CD4-positive, alpha-beta T cell (primary cell): ENCODE measurements around the gene FOXO3. TPM values are rescaled to one million over a fixed set of nuclear protein-coding genes. Genes with fewer than 3 reads are reported as not detected.
A peak's percentile ranks its signal among the peaks of the same experiment; 100 is the strongest.

Experiments used
- ATAC-seq: fragments of 200-7000 bp; cut with Tn5 transposase; one replicate; pipeline ENCODE4 v1.10.0; 2022; ENCODE audit warnings: mild to moderate bottlenecking; ENCODE audit not compliant: poor library complexity
- CTCF ChIA-PET: fragments of 350-600 bp; sonication (Branson Sonifier 250); formaldehyde crosslinking; loops from one replicate; lab custom pipeline; 2021; ENCODE audit warnings: antibody characterized with exemption, inconsistent platforms; lab: Charles Lee
- POLR2A ChIA-PET: fragments of 350-600 bp; sonication (Branson Sonifier 250); formaldehyde crosslinking; loops from one replicate; lab custom pipeline; 2021; ENCODE audit warnings: antibody characterized with exemption, inconsistent platforms; lab: Charles Lee
- DNase-seq, 14 experiments: peaks; one replicate each; pipeline ENCODE4 v3.0.0-alpha.2; 2013 to 2020; ENCODE audit warnings: mixed read lengths in 2 of 14
- H3K27ac ChIP-seq, 2 donors: one replicate each; pipeline versions ENCODE4 v1.5.1 to v1.7.0; 2013; ENCODE audit warnings: low read length in 2 of 2, low read depth in 1 of 2, mild to moderate bottlenecking in 1 of 2
- H3K27me3 ChIP-seq, 2 experiments: 1 replicate in 1 of 2; 2 replicates in 1 of 2; pipeline versions ENCODE4 v1.6.1 to v1.7.0; 2013; ENCODE audit warnings: low read length in 2 of 2, control low read depth in 1 of 2, mild to moderate bottlenecking in 1 of 2, moderate library complexity in 1 of 2; ENCODE audit not compliant: insufficient read depth in 2 of 2, control insufficient read depth in 1 of 2
- H3K36me3 ChIP-seq: one replicate; pipeline ENCODE4 v1.6.1; 2013; ENCODE audit warnings: low read length, control low read depth; ENCODE audit not compliant: insufficient read depth
- H3K4me1 ChIP-seq: one replicate; pipeline ENCODE4 v1.6.1; 2013; ENCODE audit warnings: low read length, control low read depth; ENCODE audit not compliant: insufficient read depth
- H3K4me3 ChIP-seq: one replicate; pipeline ENCODE4 v1.5.1; 2013; ENCODE audit warnings: mild to moderate bottlenecking, low read length, moderate library complexity
- H3K9me3 ChIP-seq, 2 experiments: 1 replicate in 1 of 2; 2 replicates in 1 of 2; pipeline versions ENCODE4 v1.6.1 to v1.7.0; 2013; ENCODE audit warnings: low read length in 2 of 2, mild to moderate bottlenecking in 2 of 2, control low read depth in 1 of 2, moderate library complexity in 1 of 2; ENCODE audit not compliant: control insufficient read depth in 1 of 2, insufficient read depth in 1 of 2
- H3K27ac Mint-ChIP-seq: one replicate; pipeline ENCODE4 v1.8.0; 2020; ENCODE audit warnings: mixed read lengths
- H3K27me3 Mint-ChIP-seq: one replicate; pipeline ENCODE4 v1.8.0; 2021; ENCODE audit warnings: mixed read lengths
- H3K36me3 Mint-ChIP-seq: one replicate; pipeline ENCODE4 v1.8.0; 2021; ENCODE audit warnings: low read depth, mixed read lengths
- H3K4me1 Mint-ChIP-seq: one replicate; pipeline ENCODE4 v1.8.0; 2021; ENCODE audit warnings: low read depth, mixed read lengths
- H3K4me3 Mint-ChIP-seq: one replicate; pipeline ENCODE4 v1.8.0; 2020; ENCODE audit warnings: mild to moderate bottlenecking, mixed read lengths
- H3K9me3 Mint-ChIP-seq: one replicate; pipeline ENCODE4 v1.8.0; 2020; ENCODE audit warnings: mixed read lengths
- intact Hi-C, 2 experiments: fragments of 100-400 bp; cut with DNase I in 1 of 2; cut with micrococcal nuclease in 1 of 2; formaldehyde crosslinking; loops; one replicate each; pipeline versions ENCODE4 v1.15.1 to v1.9.0; 2023 to 2025; cut with DNase I, micrococcal nuclease
- total RNA-seq, 174 experiments: library from RNA in 2 of 174; stranded (reverse) in 2 of 174; gene quantifications; one replicate each; pipeline ENCODE4 v1.2.3 and lab custom pipeline; 2021 to 2026
- TF ChIP-seq, protein P1 (sequence below): fragments of 200-600 bp; IDR thresholded peaks from one replicate; pipeline ENCODE4 v1.8.0; 2022; ENCODE audit warnings: antibody characterized with exemption, mild to moderate bottlenecking

FOXO3 gene
- total RNA-seq, 2 experiments from 2014 or later = 24.3 to 25.3 TPM

DNA sequence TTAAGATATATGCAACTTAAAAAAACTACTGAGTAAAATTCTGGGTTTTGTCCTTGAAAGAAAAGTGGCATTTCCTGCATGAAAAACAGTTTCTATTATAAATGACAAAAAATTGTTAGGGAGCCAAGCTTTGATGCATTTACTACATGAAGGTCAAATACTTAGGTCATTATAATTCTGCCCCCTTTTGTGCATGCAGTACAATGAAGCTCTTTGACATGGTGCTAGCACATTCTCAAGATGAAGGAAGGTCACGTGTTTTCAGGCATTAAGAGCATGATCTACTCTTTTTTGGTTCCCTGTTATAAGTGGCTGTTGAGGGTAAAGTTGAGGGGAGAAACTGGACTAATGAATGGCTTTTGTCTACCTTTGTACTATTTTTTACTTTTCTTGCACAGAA, 72.7 kb downstream of the FOXO3 start:
- H3K4me3 Mint-ChIP-seq = no peak overlapping the region
- Histone ChIP-seq H3K36me3 (no peaks in the 10 kb centered on the region), H3K27ac (no peak overlapping the region), H3K9me3 (no peaks in the 10 kb centered on the region), H3K4me1 (peaks cover 25% of the 10 kb centered on the region), H3K27me3 (no peaks in the 10 kb centered on the region), H3K4me3 (no peak overlapping the region)
- ATAC-seq (no peak), DNase-seq (no peak)
- no peaks in the 10 kb centered on the region for H3K36me3 Mint-ChIP-seq
- H3K27ac Mint-ChIP-seq = no peak overlapping the region
- H3K4me1 Mint-ChIP-seq = peaks cover 71% of the 10 kb centered on the region
- ChIA-PET POLR2A (no interaction called here), CTCF (no interaction called here)
- intact Hi-C loops = loop anchor here in 1 of 2 experiments (5.0 kb wide), 1 partner anchor 66 kb away; no protein-coding TSS in a partner anchor
- TF ChIP-seq, protein P1, sequence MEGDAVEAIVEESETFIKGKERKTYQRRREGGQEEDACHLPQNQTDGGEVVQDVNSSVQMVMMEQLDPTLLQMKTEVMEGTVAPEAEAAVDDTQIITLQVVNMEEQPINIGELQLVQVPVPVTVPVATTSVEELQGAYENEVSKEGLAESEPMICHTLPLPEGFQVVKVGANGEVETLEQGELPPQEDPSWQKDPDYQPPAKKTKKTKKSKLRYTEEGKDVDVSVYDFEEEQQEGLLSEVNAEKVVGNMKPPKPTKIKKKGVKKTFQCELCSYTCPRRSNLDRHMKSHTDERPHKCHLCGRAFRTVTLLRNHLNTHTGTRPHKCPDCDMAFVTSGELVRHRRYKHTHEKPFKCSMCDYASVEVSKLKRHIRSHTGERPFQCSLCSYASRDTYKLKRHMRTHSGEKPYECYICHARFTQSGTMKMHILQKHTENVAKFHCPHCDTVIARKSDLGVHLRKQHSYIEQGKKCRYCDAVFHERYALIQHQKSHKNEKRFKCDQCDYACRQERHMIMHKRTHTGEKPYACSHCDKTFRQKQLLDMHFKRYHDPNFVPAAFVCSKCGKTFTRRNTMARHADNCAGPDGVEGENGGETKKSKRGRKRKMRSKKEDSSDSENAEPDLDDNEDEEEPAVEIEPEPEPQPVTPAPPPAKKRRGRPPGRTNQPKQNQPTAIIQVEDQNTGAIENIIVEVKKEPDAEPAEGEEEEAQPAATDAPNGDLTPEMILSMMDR = no peak
- H3K27me3 Mint-ChIP-seq = no peaks in the 10 kb centered on the region
- H3K9me3 Mint-ChIP-seq = no peaks in the 10 kb centered on the region

DNA sequence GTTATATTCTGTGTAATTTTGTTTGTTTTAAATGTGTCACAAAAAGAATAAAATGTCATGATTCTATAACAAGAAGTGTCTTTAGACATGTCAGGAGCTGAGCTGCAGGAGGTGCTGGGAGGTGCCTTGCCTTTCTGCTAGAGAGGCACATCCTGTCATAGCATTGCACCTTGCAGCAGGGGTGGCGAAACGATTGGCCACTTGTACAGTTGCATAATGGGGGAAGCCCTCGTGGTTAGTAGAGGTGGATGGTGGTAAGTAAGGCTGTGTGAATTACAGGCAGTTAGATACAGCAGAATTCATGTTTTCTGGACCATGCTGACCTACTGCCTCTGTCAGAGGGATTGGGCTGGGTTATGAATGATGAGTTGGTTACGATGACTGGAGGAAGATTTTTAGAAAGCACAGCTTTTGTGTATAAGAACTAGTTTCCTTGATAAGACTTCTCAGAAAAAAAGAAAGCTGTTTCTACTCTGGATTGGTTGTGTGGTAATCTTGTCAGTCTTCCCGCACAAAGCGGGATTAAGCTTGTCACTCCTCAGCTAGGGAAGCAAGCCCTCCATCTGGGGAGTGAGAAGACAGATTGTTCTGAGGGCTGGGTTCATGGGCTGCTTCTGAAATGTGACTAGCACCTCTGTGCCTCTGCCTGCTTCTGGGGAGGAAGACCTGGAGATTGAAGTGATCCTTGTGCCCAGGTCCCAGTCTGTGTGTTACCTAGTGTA, 74.9 kb downstream of the FOXO3 start:
- Mint-ChIP-seq H3K36me3 (no peaks in the 10 kb centered on the region), H3K27ac (no peak overlapping the region), H3K9me3 (no peaks in the 10 kb centered on the region), H3K4me3 (no peak overlapping the region), H3K4me1 (peaks cover 58% of the 10 kb centered on the region), H3K27me3 (no peaks in the 10 kb centered on the region)
- ChIA-PET CTCF (no interaction called here), POLR2A (interaction anchor here (1.3 kb wide), 1 partner anchor 76 kb away, joined by 3 read pairs; no protein-coding TSS in a partner anchor)
- no peaks in the 10 kb centered on the region for H3K9me3 ChIP-seq
- TF ChIP-seq, protein P1 = no peak
- ATAC-seq (peak; percentile 87), DNase-seq (peak in 8 of 14 experiments; percentile 7 to 66 (median 28))
- H3K4me1 ChIP-seq = peaks cover 12% of the 10 kb centered on the region
- H3K27ac ChIP-seq = no peak overlapping the region
- H3K4me3 ChIP-seq = no peak overlapping the region
- no peaks in the 10 kb centered on the region for H3K36me3 ChIP-seq
- H3K27me3 ChIP-seq = no peaks in the 10 kb centered on the region
- intact Hi-C loops = no loop called here

DNA sequence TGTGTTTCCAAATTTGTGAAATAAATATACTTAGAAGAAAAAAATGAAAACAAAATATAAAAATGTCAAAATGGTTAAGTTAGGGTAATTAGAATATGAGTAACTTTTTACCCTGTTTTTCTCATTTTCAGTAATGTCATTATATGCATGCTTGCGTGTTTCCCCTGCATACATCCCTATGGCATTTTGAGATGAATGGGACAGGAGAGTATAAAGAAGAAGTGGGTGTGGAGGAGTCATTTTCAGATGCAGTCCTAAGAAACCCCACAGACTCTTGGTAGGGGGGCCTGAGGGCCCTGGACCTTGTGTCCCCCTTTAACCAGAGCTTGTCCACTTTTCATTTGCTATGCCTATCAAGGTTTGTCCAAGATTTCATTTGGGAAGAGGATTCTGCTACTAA, 77.2 kb downstream of the FOXO3 start:
- H3K27ac Mint-ChIP-seq = no peak overlapping the region
- intact Hi-C loops = no loop called here
- ATAC-seq = no peak

More for the DNA sequence above, 77.2 kb downstream of the FOXO3 start:
- Mint-ChIP-seq H3K9me3 (no peaks in the 10 kb centered on the region), H3K36me3 (no peaks in the 10 kb centered on the region), H3K4me1 (peaks cover 42% of the 10 kb centered on the region), H3K27me3 (no peaks in the 10 kb centered on the region), H3K4me3 (no peak overlapping the region)
- H3K4me3 ChIP-seq = no peak overlapping the region
- POLR2A ChIA-PET = no interaction called here
- H3K27me3 ChIP-seq = no peaks in the 10 kb centered on the region
- H3K9me3 ChIP-seq = no peaks in the 10 kb centered on the region
- CTCF ChIA-PET = no interaction called here
- no peak overlapping the region for H3K27ac ChIP-seq
- peaks cover 12% of the 10 kb centered on the region for H3K4me1 ChIP-seq
- DNase-seq = no peak
- H3K36me3 ChIP-seq = no peaks in the 10 kb centered on the region
- TF ChIP-seq, protein P1 = no peak
